GM20431 (cell line): ENCODE data around the gene FETUB.

Experiments
- in situ Hi-C: fragments of 300-500 bp; cut with MseI, MboI; formaldehyde crosslinking; loops from one replicate; pipeline ENCODE4 v1.15.0; 2020; ENCODE audit warnings: low sequenced_read_pairs; ENCODE audit not compliant: unreplicated experiment

Gene FETUB

GRCh38 chr3:186612721-186613636 is 27.2 kb upstream of the FETUB start, which contains the start of gene AHSG:
Gene AHSG, plus strand, starts transcription at chr3:186613060. Its CDS starts 82 bp downstream, at chr3:186613142.
- in situ Hi-C loops: loop anchor here (10.0 to 25.0 kb wide), 2 partner anchors 202 to 549 kb away; no protein-coding TSS in a partner anchor

DNA sequence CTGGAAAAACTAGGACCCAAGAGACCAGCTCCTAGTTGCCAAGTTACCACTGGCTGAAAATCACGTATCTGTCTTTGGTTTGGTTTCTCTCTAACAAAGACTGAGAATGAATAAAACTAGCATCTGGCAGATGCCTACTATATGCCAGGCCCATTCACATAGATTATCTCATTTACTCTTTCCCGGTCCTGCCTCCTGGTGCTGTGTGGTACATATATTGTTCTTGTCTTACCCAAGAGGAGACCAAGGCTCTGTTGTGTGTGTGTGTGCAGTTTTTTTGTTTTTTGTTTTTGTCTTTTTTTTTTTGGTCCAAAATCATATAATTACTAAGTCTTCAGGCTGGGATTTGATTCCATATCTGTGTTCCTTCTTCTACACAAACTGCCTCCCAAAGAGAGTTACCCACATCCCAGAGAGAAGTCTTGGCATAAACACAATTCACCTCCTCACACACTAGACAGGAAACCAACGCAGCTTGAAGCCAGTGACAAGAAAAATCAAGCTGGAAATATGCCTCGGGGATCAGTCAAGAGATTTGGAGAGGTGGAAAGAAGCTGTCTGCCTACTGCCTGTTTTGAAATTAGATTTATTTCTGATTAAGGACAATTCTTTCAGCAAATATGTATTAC is 26.4 kb upstream of the FETUB start:
- in situ Hi-C loops: loop anchor here (10.0 to 25.0 kb wide), 2 partner anchors 201 to 549 kb away; no protein-coding TSS in a partner anchor

GRCh38 chr3:186614266-186614596 is 26.0 kb upstream of the FETUB start:
- in situ Hi-C loops: loop anchor here (10.0 to 25.0 kb wide), 2 partner anchors 201 to 548 kb away; no protein-coding TSS in a partner anchor

- in situ Hi-C loops: loop anchor here (10.0 to 25.0 kb wide), 2 partner anchors 200 to 547 kb away; no protein-coding TSS in a partner anchor
Measured at GRCh38 chr3:186614597-186615483, 25.4 kb upstream of the FETUB start.

- in situ Hi-C loops: loop anchor here (10.0 to 25.0 kb wide), 2 partner anchors 199 to 546 kb away; no protein-coding TSS in a partner anchor
Measured at GRCh38 chr3:186616299-186616617, 23.9 kb upstream of the FETUB start.

- in situ Hi-C loops: loop anchor here (10.0 to 25.0 kb wide), 2 partner anchors 198 to 545 kb away; no protein-coding TSS in a partner anchor
Measured at GRCh38 chr3:186617036-186617946, 22.9 kb upstream of the FETUB start.

GRCh38 chr3:186618318-186618938 is 21.8 kb upstream of the FETUB start:
- in situ Hi-C loops: loop anchor here (10.0 to 25.0 kb wide), 2 partner anchors 196 to 544 kb away; no protein-coding TSS in a partner anchor

- in situ Hi-C loops: loop anchor here (10.0 to 25.0 kb wide), 2 partner anchors 195 to 543 kb away; no protein-coding TSS in a partner anchor
Measured at GRCh38 chr3:186619787-186620212, 20.4 kb upstream of the FETUB start.

GRCh38 chr3:186620213-186621092 is 19.7 kb upstream of the FETUB start:
- in situ Hi-C loops: loop anchor here (25.0 kb wide), 1 partner anchor 542 kb away; no protein-coding TSS in a partner anchor

DNA sequence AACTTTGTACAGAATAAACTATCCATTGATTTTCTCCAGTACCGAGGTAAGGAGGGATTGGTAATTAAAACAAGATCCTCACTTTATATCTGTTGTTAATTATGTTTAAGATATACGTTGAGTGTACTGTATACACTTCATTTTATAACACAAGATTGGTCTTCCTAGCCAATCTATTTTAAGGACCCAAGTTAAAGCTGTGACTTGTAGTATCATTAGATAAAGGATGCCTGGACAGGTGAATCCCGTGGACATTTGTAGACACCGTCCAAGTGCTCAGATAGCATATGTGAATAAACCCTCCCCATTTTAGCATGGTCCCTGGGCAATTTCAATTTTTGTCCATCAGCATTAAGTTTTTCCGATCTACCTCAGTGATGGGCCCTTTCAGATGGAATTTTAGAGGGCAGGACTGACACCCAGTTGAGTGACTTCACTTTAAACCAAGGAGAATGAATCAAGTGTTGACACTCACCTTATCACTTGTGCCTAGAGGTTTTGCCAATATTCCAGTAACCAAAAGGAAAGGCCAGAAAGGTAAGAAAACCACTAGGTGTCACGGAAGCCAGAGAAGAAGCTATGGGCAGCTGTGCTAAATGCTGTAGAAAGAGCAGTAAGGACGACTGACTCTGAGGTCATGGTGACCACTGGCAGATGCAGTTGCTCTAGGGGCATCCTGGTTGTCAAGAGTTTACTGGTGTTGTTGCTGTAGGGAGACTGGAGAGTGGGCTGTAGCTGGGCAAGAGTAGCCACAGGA is 18.1 kb upstream of the FETUB start:
- in situ Hi-C loops: loop anchor here (25.0 kb wide), 1 partner anchor 540 kb away; no protein-coding TSS in a partner anchor

GRCh38 chr3:186622651-186623310 is 17.4 kb upstream of the FETUB start:
- in situ Hi-C loops: loop anchor here (25.0 kb wide), 1 partner anchor 540 kb away; no protein-coding TSS in a partner anchor

DNA sequence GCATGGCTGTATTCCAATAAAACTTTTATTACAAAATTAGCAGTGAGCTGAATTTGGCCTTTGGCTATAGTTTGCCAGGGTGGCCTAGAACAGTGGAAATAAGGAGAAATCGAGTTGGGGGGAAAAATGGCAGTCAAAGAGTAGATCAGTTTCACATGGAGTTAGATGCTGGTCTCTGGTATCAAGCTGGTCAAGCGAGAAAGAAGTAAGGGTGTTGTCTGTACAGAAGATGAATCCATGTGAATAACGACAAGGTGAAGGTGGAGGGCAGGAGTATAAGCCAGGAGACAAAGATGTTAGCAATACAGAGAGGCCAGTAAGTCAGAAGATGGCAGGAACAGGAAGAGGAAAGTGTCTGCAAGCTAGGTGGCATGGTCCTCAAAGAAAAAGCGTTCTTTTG is 15.6 kb upstream of the FETUB start:
- in situ Hi-C loops: loop anchor here (25.0 kb wide), 1 partner anchor 538 kb away; no protein-coding TSS in a partner anchor

DNA sequence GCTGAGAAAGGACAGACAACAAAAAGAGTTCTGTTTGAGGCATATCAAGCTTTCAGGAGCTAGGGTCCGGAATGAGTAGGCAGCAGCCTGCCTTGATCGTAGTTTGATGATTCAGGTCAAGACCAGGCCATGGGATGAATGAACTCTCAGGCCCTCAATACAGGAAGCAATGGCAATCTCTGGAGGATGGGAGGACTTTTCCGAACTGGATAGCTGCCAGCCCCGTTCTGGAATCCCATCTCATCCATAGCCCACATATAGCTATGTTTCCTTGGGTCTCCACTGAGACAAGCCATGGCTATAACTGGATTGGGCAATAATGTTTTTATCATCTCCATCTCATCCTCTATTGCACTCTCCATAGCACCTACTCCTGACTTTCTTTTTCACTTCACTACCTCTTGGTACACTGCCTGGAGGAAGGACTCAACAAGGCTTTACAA is 14.6 kb upstream of the FETUB start:
- in situ Hi-C loops: no loop called here

DNA sequence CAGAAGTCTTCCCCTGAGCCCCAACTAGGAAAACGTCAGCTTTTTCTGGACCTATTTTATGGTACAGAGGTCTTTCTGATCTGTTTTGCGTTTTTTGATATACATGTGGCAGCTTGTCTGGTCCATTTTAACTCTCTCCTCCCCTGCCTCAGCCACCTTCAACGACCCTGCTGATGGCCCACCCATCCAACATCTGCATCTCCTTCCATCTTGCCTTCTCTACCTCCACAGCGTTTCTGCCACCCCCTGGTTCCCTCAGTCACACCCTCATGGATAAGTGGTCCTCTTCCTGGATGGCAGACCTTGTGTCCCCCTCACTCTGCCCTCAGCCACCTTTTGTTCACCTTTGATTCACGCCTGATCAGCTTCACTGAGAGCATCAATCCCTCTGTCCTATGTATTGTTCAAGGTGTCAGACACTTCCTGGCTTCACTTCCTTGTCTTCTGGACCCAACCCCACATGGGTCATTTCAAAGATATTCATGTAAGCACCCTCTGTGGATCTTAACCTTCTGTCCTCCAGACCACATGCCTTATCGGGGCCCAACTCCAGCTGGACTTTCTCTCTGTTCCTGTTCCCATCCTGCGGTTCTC is 13.8 kb upstream of the FETUB start:
- in situ Hi-C loops: no loop called here

- in situ Hi-C loops: no loop called here
Measured at GRCh38 chr3:186627852-186628414, 12.3 kb upstream of the FETUB start.
